ENCODE measurements around the gene HRG. TPM values are rescaled to one million over a fixed set of nuclear protein-coding genes. Genes with fewer than 3 reads are reported as not detected.

Gene HRG
- total and polyA plus RNA-seq, 2 of the 8 experiments (the other 6 are each of a cell fraction or from before 2014, with no cell fraction given): 0.03 to 0.15 TPM

DNA sequence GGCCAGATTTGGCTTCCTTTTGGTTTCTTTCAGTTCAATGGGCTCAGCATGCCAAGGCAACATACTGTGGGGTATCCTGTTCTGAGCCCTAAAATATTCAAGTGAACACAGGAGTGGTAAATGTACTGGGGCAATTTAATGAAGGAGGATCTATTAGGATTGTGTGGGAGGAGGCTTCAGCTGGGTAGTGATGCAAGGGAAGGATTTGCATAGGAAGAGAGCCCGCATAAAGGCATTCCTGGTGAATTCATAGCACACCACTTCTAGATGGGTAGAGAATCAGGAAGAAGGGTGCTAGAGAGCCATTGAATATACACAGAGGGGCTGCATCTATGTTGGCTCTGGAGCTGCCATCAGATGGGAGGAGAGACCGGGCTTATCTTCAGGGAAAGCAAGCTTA lies 30.7 kb downstream of the HRG start:
- H2BK15ac ChIP-seq (ENCODE audit: low read length): no peak overlapping the region
- 0 out of 2 replicates have a peak overlapping the region, but pooled peaks have one; percentile 69 for H2BK12ac ChIP-seq (ENCODE audit: low read depth, low read length)
- H3K14ac ChIP-seq (ENCODE audit: insufficient read length): no peak overlapping the region
- no peaks in the 10 kb centered on the region for H3K36me3 ChIP-seq (ENCODE audit: control insufficient read depth in 2 of 4, insufficient read depth in 4 of 4, low read length in 3 of 4)
- no peak overlapping the region for H3K9ac ChIP-seq (replicated peaks in 1 of 4; ENCODE audit: extremely low read depth in 1 of 4, low read depth in 3 of 4, low read length in 3 of 4)
- DNase-seq (ENCODE audit: low read depth in 1 of 2, low spot score in 2 of 2) (no peak), FAIRE-seq (no peak)
- no peak overlapping the region for H3K4me3 ChIP-seq (ENCODE audit: extremely low read depth in 1 of 4, insufficient read depth in 2 of 4, low read depth in 3 of 4, low read length in 4 of 4)
- no peak overlapping the region for H2BK120ac ChIP-seq (replicated peaks; ENCODE audit: low read depth, low read length)
- TF ChIP-seq ASH2L (IDR thresholded peaks at IDR 0.05; ENCODE audit: low read length) (no peak), POU5F1 (IDR thresholded peaks at IDR 0.05; ENCODE audit: low read depth, low read length) (no peak), NRF1 (IDR thresholded peaks at IDR 0.05; ENCODE audit: low read depth, low read length) (no peak), EP300 (IDR thresholded peaks at IDR 0.05; ENCODE audit: borderline replicate concordance in 1 of 2, low read depth in 2 of 2, low read length in 2 of 2) (no peak), HDAC6 (IDR thresholded peaks at IDR 0.05; ENCODE audit: low read depth, low read length) (no peak), MAFK (IDR thresholded peaks at IDR 0.05; ENCODE audit: low read depth, low read length) (no peak), CBX8 (IDR thresholded peaks at IDR 0.05; ENCODE audit: borderline replicate concordance, low read depth, low read length) (no peak), RBBP5 (IDR thresholded peaks at IDR 0.05; ENCODE audit: borderline replicate concordance, low read depth, low read length) (no peak), TBP (IDR thresholded peaks at IDR 0.05; ENCODE audit: low read depth, low read length) (no peak), CHD1 (IDR thresholded peaks at IDR 0.05; ENCODE audit: low read depth, low read length) (no peak)
- TF ChIP-seq, protein P1, sequence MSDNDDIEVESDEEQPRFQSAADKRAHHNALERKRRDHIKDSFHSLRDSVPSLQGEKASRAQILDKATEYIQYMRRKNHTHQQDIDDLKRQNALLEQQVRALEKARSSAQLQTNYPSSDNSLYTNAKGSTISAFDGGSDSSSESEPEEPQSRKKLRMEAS (IDR thresholded peaks at IDR 0.05): no peak
- no peak overlapping the region for H2BK20ac ChIP-seq (ENCODE audit: low read length)
- no peak overlapping the region for H3K27ac ChIP-seq (ENCODE audit: low read depth, low read length)
- no peak overlapping the region for H2AK5ac ChIP-seq (ENCODE audit: low read depth, low read length)
- H2AFZ ChIP-seq (ENCODE audit: low read length): peak overlapping the region; percentile 18; the same call in 1 of the 2 replicates
- ChIA-PET CTCF (ENCODE audit: partially characterized antibody) (interaction anchor here (1.0 to 1.1 kb wide), 2 partner anchors 43 to 79 kb away, joined by 3 to 5 read pairs; no protein-coding TSS in a partner anchor), POLR2A (ENCODE audit: partially characterized antibody) (no interaction called here)
- H3K18ac ChIP-seq (ENCODE audit: extremely low read depth, low read length): no peak overlapping the region
- H4K91ac ChIP-seq (replicated peaks; ENCODE audit: insufficient read length, low read length): no peak overlapping the region
- no peaks in the 10 kb centered on the region for H3K79me2 ChIP-seq (ENCODE audit: control insufficient read depth in 1 of 2, insufficient read depth in 2 of 2, low read length in 2 of 2)
- peaks cover 0 to 7% (median 2%) of the 10 kb centered on the region in 4 experiments; a peak in 3 of 7 replicates for H3K4me1 ChIP-seq (replicated peaks in 1 of 4; ENCODE audit: control insufficient read depth in 3 of 4, insufficient read depth in 4 of 4, low read length in 3 of 4)
- 83% methylated on average over 2 of the region's 2 CpGs; no CpG with 5 or more reads in 1 of the 2 experiments for WGBS, 2 experiments (ENCODE audit: extremely low coverage in 1 of 2, insufficient coverage in 1 of 2, insufficient read length in 1 of 2, insufficient replicate concordance in 2 of 2, low coverage in 1 of 2, low lambda C conversion rate in 2 of 2, missing lambda C conversion rate in 1 of 2)
- H3K9me3 ChIP-seq (ENCODE audit: insufficient read depth in 2 of 2, low read depth in 1 of 2, low read length in 1 of 2): no peaks in the 10 kb centered on the region
- no peaks in the 10 kb centered on the region for H3K23me2 ChIP-seq (ENCODE audit: low read depth, low read length)
- H3K79me1 ChIP-seq (ENCODE audit: low read depth, low read length): no peaks in the 10 kb centered on the region
- H3K56ac ChIP-seq (replicated peaks; ENCODE audit: insufficient read length, low read depth, low read length): no peak overlapping the region
- no peaks in the 10 kb centered on the region for H3K27me3 ChIP-seq (replicated peaks in 1 of 4; ENCODE audit: control insufficient read depth in 3 of 4, extremely low read depth in 1 of 4, insufficient read depth in 3 of 4, low read length in 3 of 4)
- H3K4ac ChIP-seq (replicated peaks; ENCODE audit: insufficient read length, low read depth, low read length): no peak overlapping the region
- H3K4me2 ChIP-seq (ENCODE audit: insufficient read depth in 1 of 2, low read depth in 2 of 2, low read length in 2 of 2): no peak overlapping the region
- H2BK5ac ChIP-seq (ENCODE audit: low read depth, low read length): no peak overlapping the region
- H4K20me1 ChIP-seq (replicated peaks in 1 of 2; ENCODE audit: control insufficient read depth in 1 of 2, insufficient read depth in 2 of 2, low read length in 2 of 2): no peaks in the 10 kb centered on the region
- no peak overlapping the region for H4K8ac ChIP-seq (ENCODE audit: extremely low read depth, insufficient read depth, low read length)
- no peak overlapping the region for H3K23ac ChIP-seq (ENCODE audit: insufficient read length)
- H4K5ac ChIP-seq (ENCODE audit: insufficient read length, low read depth, low read length): no peak overlapping the region
